GM12892 (cell line): ENCODE results near the gene SCART1.

ENCODE experiments used
- POLR2A ChIP-seq: IDR thresholded peaks from 2 replicates; pipeline ENCODE4 v1.6.1; 2011; ENCODE audit warnings: low read depth, low read length, control low read depth
- POLR2AphosphoS5 ChIP-seq: IDR thresholded peaks from 2 replicates; pipeline ENCODE4 v1.6.1; 2011; ENCODE audit warnings: low read depth, low read length, control low read depth

DNA sequence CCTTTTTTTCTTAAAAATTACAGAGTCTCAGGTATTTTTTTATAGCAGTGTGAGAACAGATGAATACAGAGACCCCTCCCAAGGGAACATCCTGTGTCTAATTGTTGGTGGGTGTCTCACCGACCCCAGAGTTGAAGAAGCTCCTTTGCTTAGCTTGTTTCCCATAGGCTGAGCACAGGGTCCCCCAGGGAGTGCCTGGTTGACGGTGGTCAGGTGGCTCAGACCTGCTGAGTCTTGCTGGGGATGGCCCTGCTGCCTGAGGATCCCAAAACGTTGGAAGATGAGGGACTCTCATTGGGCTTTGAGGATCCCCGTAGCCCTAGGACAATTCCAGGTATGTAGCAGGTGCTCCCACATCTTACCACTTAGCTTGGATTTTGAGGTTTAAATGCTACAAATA is 19.5 kb downstream of the SCART1 start:
- TF ChIP-seq POLR2A (no peak), POLR2AphosphoS5 (no peak)
